HG02870 (cell line): ENCODE measurements around the gene SBNO2.
"Not testable (repeated sequence)": the region's sequence is repeated elsewhere in the genome, so short reads cannot be mapped to it uniquely, and the experiment has no call there.

Experiments used
- ATAC-seq: cut with Tn5 transposase; IDR thresholded peaks from one replicate; pipeline ENCODE4 v1.9.1; 2021; ENCODE audit warnings: mild to moderate bottlenecking, moderate library complexity; ENCODE audit not compliant: unreplicated experiment

Gene SBNO2

GRCh38 chr19:1210227-1210538, 36.1 kb upstream of the SBNO2 start:
- no peak for ATAC-seq

GRCh38 chr19:1208830-1209229, 34.8 kb upstream of the SBNO2 start:
- ATAC-seq: not testable (repeated sequence)

- no peak for ATAC-seq
Measured at GRCh38 chr19:1206864-1207450, 32.9 kb upstream of the SBNO2 start.

GRCh38 chr19:1206150-1206863, 32.2 kb upstream of the SBNO2 start:
- no peak for ATAC-seq

- peak; percentile 85 for ATAC-seq
Measured at GRCh38 chr19:1205114-1206099, 31.3 kb upstream of the SBNO2 start, which contains the start of gene STK11. STK11 (plus strand) TSS chr19:1205778; CDS start chr19:1206914, 1,136 bp downstream.

- ATAC-seq: not testable (repeated sequence)
Measured at GRCh38 chr19:1200614-1201013, 26.5 kb upstream of the SBNO2 start.

GRCh38 chr19:1199531-1199930, 25.5 kb upstream of the SBNO2 start:
- ATAC-seq: no peak

GRCh38 chr19:1189419-1189818, 15.4 kb upstream of the SBNO2 start:
- no peak for ATAC-seq

GRCh38 chr19:1183543-1184172, 9.6 kb upstream of the SBNO2 start:
- no peak for ATAC-seq

- no peak for ATAC-seq
Measured at GRCh38 chr19:1182727-1183126, 8.7 kb upstream of the SBNO2 start.

GRCh38 chr19:1182068-1182467, 8.0 kb upstream of the SBNO2 start:
- no peak for ATAC-seq

- ATAC-seq: no peak
Measured at GRCh38 chr19:1181606-1182005, 7.5 kb upstream of the SBNO2 start.

GRCh38 chr19:1177322-1178114, 3.5 kb upstream of the SBNO2 start:
- ATAC-seq: no peak

GRCh38 chr19:1173159-1173844, 766 bp downstream of the SBNO2 start:
- no peak for ATAC-seq

GRCh38 chr19:1172353-1173158, 1.5 kb downstream of the SBNO2 start:
- no peak for ATAC-seq

- ATAC-seq: no peak
Measured at GRCh38 chr19:1171755-1172352, 2.2 kb downstream of the SBNO2 start.

GRCh38 chr19:1170938-1171754, 2.9 kb downstream of the SBNO2 start:
- no peak for ATAC-seq
